T-helper 1 cell (primary cell): ENCODE data around the gene SLC37A1.

Experiments
- DNase-seq, 5 donors: peaks; one replicate each; pipeline ENCODE4 v3.0.0-alpha.2; 2012 to 2020

The SLC37A1 gene

GRCh38 chr21:42479582-42479981, 34.1 kb upstream of the SLC37A1 start:
- no peak for DNase-seq

GRCh38 chr21:42480736-42481135, 32.9 kb upstream of the SLC37A1 start:
- DNase-seq: no peak

DNA sequence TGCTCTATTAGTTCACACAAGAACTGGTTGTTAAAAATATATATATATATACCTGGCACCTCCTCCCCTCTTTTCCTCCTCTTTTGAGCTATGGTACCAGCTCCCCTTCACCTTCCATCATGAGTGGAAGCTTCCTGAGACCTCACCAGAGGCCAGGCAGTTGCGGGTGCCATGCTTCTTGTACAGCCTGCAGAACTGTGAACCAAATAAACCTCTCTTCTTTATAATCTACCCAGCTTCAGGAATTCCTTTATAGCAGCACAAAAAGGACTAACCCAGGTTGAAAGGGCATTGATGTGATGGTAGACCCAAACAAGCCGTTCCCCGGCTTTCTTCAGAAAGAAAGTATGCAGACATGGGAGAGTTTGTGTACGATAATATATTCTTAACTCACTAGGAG, 32.5 kb upstream of the SLC37A1 start:
- DNase-seq: no peak

- DNase-seq: no peak
These were observed 28.7 kb upstream of the SLC37A1 start for GRCh38 chr21:42484966-42485365.

- no peak for DNase-seq
These were observed 27.6 kb upstream of the SLC37A1 start for GRCh38 chr21:42486072-42486471.

- DNase-seq: no peak
These were observed 27.1 kb upstream of the SLC37A1 start for GRCh38 chr21:42486531-42486930.

DNA sequence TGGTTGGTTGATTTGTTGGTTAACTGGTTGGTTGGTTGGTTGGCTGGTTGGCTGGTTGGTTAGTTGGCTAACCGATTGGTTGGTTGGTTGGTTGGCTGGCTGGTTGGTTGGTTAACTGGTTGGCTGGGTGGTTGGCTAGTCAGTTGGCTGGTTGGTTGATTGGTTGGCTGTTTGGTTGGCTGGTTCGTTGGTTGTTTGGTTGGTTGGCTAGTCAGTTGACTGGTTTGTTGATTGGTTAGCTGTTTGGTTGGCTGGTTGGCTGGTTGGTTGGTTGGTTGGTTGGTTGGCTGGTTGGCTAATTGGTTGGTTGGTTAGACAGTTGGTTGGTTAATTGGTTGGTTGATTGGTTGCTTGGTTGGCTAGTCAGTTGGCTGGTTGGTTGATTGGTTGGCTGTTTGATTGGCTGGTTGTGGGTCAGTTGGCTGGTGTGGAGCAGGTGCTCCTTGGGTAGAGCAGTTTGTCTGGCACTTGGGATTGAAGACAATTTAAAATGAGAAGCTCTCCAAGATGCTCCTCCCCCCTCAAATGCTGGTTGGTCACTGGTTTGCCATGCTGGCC, 24.6 kb upstream of the SLC37A1 start:
- no peak for DNase-seq

DNA sequence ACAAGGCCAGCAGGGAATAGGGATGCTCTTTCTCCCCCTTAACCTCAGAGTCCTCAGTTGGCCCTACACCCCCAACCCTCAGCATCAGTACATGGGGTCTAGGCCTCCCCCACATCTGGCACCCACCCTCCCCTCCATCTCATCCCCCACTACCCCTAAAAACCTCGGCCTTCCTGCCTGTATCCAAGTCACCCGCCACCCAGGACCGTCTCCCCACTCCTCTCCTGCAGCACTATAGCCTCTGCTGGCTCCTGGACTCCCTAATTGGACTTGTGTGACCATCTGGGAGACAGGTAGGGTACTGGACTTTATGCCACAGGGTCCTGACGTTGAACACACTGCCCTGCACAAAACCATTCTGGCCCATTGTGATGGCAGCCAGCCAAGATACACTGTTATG, 23.7 kb upstream of the SLC37A1 start:
- no peak for DNase-seq

GRCh38 chr21:42490720-42491119, 22.9 kb upstream of the SLC37A1 start:
- no peak for DNase-seq

- DNase-seq: no peak
These were observed 22.3 kb upstream of the SLC37A1 start for GRCh38 chr21:42491328-42491727.

GRCh38 chr21:42492201-42492600, 21.5 kb upstream of the SLC37A1 start:
- no peak for DNase-seq

- DNase-seq: no peak
These were observed 20.3 kb upstream of the SLC37A1 start for GRCh38 chr21:42493109-42494060.

DNA sequence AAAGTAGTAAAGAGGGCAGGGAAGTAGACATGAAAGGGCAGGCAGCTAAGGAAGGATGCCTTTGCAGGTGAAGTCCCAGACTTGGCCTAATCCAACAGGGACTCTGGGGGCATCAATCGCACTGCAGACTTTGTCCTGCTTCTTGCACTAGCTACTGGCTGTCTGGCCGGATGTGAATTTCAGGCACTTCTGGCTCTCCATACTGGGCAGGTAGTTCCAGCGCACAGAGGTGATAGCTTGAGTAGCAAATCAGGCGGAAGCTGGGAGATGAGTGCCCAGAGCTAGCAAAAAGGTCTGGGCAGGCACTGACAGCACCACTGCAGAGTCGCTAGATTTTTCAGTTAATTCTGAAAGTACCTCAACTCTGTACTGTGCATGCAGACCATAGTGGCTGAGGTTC, 18.6 kb upstream of the SLC37A1 start:
- DNase-seq: no peak

DNA sequence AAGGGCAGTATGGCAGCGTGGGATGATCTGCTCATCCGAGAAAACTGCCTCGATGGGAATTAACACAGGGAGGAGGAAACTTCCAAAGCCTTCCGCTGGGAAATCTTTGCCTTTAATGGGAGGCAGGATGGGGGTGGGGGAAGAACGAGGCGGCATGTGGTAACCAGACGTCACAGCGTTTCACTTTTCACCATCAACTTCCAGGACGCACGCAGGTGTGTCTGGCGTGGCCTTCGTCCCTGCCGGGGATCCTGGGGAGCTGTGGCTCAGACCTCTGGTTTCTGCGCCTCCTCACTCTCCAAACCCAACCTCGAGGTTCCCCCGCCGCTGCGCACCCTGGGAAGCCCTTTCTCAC, 17.9 kb upstream of the SLC37A1 start:
- DNase-seq: no peak

- DNase-seq: peak; percentile 98 to 99 (median 99)
These were observed 17.4 kb upstream of the SLC37A1 start, which contains the start of gene RSPH1 for GRCh38 chr21:42496120-42496838. Gene RSPH1 (minus strand): TSS chr21:42496224. CDS start chr21:42496186, 38 bp downstream.

GRCh38 chr21:42496839-42497202, 16.8 kb upstream of the SLC37A1 start:
- DNase-seq: no peak

DNA sequence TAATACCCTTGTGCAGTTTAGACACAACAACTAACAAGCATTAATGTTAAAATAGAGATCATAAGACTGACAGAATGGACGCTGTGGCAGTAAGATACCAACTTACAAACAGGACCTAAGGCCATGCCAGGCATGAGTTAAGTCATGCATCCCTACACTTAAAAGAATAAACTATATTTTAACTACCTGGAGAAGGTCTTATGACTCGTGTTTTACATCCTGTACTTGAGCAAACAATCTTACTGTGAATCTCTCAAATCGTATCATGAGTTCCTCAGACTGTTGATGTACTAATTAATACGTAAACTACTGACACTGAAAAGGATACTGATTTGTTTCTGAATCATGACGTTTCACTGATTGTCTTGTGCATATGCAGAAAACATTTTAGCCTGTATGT, 15.6 kb upstream of the SLC37A1 start:
- DNase-seq: no peak

DNA sequence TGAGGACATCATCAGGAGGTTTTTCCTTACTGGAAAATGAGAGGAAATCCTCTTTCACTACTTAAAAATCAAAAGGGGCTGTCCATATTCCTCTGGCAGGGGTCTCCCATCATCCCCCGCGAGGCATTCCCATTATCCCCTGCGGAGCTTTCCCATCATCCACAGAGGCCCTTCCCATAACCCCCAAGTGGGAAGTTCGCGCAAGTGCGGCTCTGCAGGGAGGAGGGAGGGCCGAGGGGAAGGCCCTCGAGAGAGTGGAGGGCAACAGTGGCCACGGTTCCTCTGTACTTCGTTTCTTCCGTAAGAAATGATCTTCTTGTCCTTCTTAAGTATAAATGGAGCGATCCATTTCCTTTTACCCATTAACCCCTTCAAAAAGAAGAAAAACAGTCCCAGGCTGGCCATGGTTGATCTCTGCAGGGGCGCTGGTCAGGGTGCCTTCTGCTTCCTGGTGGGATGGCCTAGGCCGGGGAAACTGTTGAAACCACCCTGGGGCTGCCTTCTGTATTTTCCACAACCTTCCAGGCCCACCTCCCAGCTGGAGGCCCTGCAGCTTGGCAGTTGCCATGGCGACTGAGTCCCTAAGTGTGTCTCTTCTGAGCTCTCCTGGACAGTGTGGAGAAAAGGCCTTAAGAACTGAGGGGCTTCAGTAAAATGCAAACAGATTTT, 14.1 kb upstream of the SLC37A1 start:
- no peak for DNase-seq

DNA sequence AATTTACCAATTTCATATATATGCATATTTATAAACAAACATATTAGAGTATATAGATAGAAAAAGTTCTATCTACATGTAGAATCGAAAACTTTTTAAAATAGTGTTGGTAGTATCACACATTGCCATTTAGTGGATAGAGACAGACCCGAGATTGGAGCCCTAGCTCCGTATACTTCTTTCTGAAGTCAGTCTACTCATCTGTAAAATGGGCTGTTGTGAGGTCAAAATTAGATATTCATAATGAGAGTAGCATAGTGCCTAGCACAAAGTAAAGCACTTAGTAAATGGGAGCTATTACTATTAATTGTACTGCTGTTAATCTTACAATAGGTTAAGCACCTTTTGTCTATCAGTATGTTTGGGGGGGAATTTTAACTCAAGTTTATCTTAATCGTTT, 13.4 kb upstream of the SLC37A1 start:
- no peak for DNase-seq

DNA sequence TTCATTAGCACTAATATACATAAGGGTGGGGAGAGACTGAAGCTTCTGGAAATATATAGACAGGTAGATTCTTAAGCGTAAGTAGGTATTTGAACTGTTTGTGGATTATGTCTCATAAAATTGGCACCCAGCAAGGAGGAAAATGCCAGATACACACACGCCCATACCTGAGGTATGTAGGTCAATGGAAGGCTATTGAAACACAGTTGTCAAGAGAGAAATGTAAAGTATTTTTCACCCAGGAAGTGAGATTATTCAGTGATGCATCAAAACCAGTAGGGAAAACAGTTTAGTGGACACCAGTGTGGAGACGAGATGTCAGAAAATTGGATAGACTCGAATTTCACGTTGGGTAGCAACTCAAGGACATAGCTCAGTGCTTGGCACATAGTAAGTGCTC, 12.9 kb upstream of the SLC37A1 start:
- DNase-seq: no peak

- no peak for DNase-seq
These were observed 9.9 kb upstream of the SLC37A1 start for GRCh38 chr21:42503711-42504110.

DNA sequence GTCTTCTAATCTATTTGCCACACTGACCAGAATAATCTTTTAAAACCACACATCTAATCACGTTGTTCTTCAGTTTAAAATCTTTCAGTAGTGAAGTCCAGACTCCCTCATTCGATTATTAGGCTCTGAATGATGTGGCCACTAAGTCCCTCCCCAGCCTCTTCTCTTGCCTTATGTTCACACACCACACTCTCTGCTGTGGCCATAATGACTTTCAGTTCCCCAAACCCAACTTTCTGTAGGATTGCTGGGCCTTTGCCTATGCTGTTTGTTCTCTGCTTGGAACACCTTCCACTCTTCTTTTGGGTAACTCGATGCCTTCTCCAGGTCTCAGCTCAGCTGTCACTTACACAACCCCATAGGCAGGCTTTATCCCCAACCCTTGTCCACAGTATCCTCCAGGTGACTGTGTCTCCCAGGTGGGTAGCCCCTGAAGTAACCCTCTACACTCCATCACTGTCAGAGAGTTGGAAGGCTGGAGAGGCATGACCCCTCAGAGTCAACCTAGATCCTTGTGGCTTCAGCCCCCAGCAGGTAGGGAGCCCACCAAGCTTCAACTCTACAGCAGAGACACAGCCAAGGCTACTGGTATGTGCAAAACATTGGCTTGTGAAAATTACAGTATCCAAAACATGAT, 8.4 kb upstream of the SLC37A1 start:
- DNase-seq: no peak

DNA sequence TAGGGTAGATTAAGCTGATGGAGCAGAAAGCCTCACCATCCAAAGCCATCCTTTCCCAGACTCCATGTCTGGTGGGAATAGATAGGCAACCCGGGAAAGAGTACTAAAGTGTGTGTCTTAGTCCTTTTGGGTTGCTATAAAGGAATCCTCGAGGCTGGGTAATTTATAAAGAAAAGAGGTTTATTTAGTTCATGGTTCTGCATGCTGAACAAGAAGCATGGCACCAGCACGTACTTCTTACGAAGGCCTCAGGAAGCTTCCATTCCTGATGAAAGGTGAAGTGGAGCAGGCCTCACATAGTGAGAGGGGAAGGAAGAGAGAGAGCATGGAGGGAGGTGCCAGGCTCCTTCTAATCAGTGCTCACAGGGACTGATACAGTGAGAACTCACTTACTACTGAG, 6.2 kb upstream of the SLC37A1 start:
- no peak for DNase-seq
